ENCODE data around the gene ERN1.
A peak's percentile ranks its signal among the peaks of the same experiment; 100 is the strongest.

Gene ERN1

GRCh38 chr17:64166876-64167275 lies 36.9 kb upstream of the ERN1 start:
- FAIRE-seq (no peak), DNase-seq (ENCODE audit: insufficient read length) (no peak)
- TF ChIP-seq TAF1 (IDR thresholded peaks at IDR 0.05; ENCODE audit: borderline replicate concordance, low read depth, low read length): no peak
- TF ChIP-seq POLR2A (IDR thresholded peaks at IDR 0.05; ENCODE audit: low read depth, low read length): no peak

- TF ChIP-seq TAF1 (IDR thresholded peaks at IDR 0.05; ENCODE audit: borderline replicate concordance, low read depth, low read length) (no peak), POLR2A (IDR thresholded peaks at IDR 0.05; ENCODE audit: low read depth, low read length) (no peak), POLR2AphosphoS5 (IDR thresholded peaks at IDR 0.05; ENCODE audit: low read depth, low read length) (no peak)
- FAIRE-seq (no peak), DNase-seq (ENCODE audit: insufficient read length) (no peak)
Measured at GRCh38 chr17:64165347-64165746, 35.4 kb upstream of the ERN1 start.

- no peak for DNase-seq (ENCODE audit: insufficient read length)
- TF ChIP-seq TAF1 (IDR thresholded peaks at IDR 0.05; ENCODE audit: borderline replicate concordance, low read depth, low read length): no peak
- no peak for TF ChIP-seq POLR2A (IDR thresholded peaks at IDR 0.05; ENCODE audit: low read depth, low read length)
- TF ChIP-seq POLR2AphosphoS5 (IDR thresholded peaks at IDR 0.05; ENCODE audit: low read depth, low read length): no peak
- no peak for FAIRE-seq
Measured at GRCh38 chr17:64164596-64165285, 34.8 kb upstream of the ERN1 start.

- no peak for DNase-seq (ENCODE audit: insufficient read length)
- TF ChIP-seq TAF1 (IDR thresholded peaks at IDR 0.05; ENCODE audit: borderline replicate concordance, low read depth, low read length) (no peak), POLR2A (IDR thresholded peaks at IDR 0.05; ENCODE audit: low read depth, low read length) (no peak), POLR2AphosphoS5 (IDR thresholded peaks at IDR 0.05; ENCODE audit: low read depth, low read length) (no peak)
- FAIRE-seq: no peak
Measured at GRCh38 chr17:64163468-64163867, 33.5 kb upstream of the ERN1 start.

GRCh38 chr17:64162554-64162953 lies 32.6 kb upstream of the ERN1 start:
- FAIRE-seq (no peak), DNase-seq (ENCODE audit: insufficient read length) (no peak)
- no peak for TF ChIP-seq POLR2AphosphoS5 (IDR thresholded peaks at IDR 0.05; ENCODE audit: low read depth, low read length)
- no peak for TF ChIP-seq TAF1 (IDR thresholded peaks at IDR 0.05; ENCODE audit: borderline replicate concordance, low read depth, low read length)
- TF ChIP-seq POLR2A (IDR thresholded peaks at IDR 0.05; ENCODE audit: low read depth, low read length): no peak

- FAIRE-seq: peak; percentile 27
- no peak for DNase-seq (ENCODE audit: insufficient read length)
- no peak for TF ChIP-seq TAF1 (IDR thresholded peaks at IDR 0.05; ENCODE audit: borderline replicate concordance, low read depth, low read length)
- TF ChIP-seq POLR2AphosphoS5 (IDR thresholded peaks at IDR 0.05; ENCODE audit: low read depth, low read length): no peak
- TF ChIP-seq POLR2A (IDR thresholded peaks at IDR 0.05; ENCODE audit: low read depth, low read length): no peak
Measured at GRCh38 chr17:64161380-64162176, 31.6 kb upstream of the ERN1 start.

GRCh38 chr17:64160378-64160777 lies 30.4 kb upstream of the ERN1 start:
- TF ChIP-seq TAF1 (IDR thresholded peaks at IDR 0.05; ENCODE audit: borderline replicate concordance, low read depth, low read length) (no peak), POLR2A (IDR thresholded peaks at IDR 0.05; ENCODE audit: low read depth, low read length) (no peak), POLR2AphosphoS5 (IDR thresholded peaks at IDR 0.05; ENCODE audit: low read depth, low read length) (no peak)
- no peak for DNase-seq (ENCODE audit: insufficient read length)
- FAIRE-seq: no peak

GRCh38 chr17:64158831-64159590 lies 29.1 kb upstream of the ERN1 start:
- DNase-seq (ENCODE audit: insufficient read length) (no peak), FAIRE-seq (no peak)
- TF ChIP-seq POLR2AphosphoS5 (IDR thresholded peaks at IDR 0.05; ENCODE audit: low read depth, low read length): no peak
- TF ChIP-seq TAF1 (IDR thresholded peaks at IDR 0.05; ENCODE audit: borderline replicate concordance, low read depth, low read length): no peak
- no peak for TF ChIP-seq POLR2A (IDR thresholded peaks at IDR 0.05; ENCODE audit: low read depth, low read length)

- DNase-seq (ENCODE audit: insufficient read length): no peak
- no peak for FAIRE-seq
- TF ChIP-seq POLR2A (IDR thresholded peaks at IDR 0.05; ENCODE audit: low read depth, low read length) (no peak), TAF1 (IDR thresholded peaks at IDR 0.05; ENCODE audit: borderline replicate concordance, low read depth, low read length) (no peak), POLR2AphosphoS5 (IDR thresholded peaks at IDR 0.05; ENCODE audit: low read depth, low read length) (no peak)
Measured at GRCh38 chr17:64158406-64158805, 28.5 kb upstream of the ERN1 start.

GRCh38 chr17:64157669-64158180 lies 27.8 kb upstream of the ERN1 start:
- FAIRE-seq: no peak
- no peak for DNase-seq (ENCODE audit: insufficient read length)
- TF ChIP-seq POLR2A (IDR thresholded peaks at IDR 0.05; ENCODE audit: low read depth, low read length) (no peak), TAF1 (IDR thresholded peaks at IDR 0.05; ENCODE audit: borderline replicate concordance, low read depth, low read length) (no peak), POLR2AphosphoS5 (IDR thresholded peaks at IDR 0.05; ENCODE audit: low read depth, low read length) (no peak)

- FAIRE-seq (no peak), DNase-seq (ENCODE audit: insufficient read length) (no peak)
- TF ChIP-seq POLR2AphosphoS5 (IDR thresholded peaks at IDR 0.05; ENCODE audit: low read depth, low read length) (no peak), POLR2A (IDR thresholded peaks at IDR 0.05; ENCODE audit: low read depth, low read length) (no peak), TAF1 (IDR thresholded peaks at IDR 0.05; ENCODE audit: borderline replicate concordance, low read depth, low read length) (no peak)
Measured at GRCh38 chr17:64156670-64157069, 26.7 kb upstream of the ERN1 start.

Data from GM12892 (cell line).